NCI-H2107 treated with DMSO at 0.1 percent for 48 hours (cell line): ENCODE data around the gene ALDH16A1.
A peak's percentile ranks its signal among the peaks of the same experiment; 100 is the strongest.
"Not testable (repeated sequence)": the region's sequence is repeated elsewhere in the genome, so short reads cannot be mapped to it uniquely, and the experiment has no call there.

Experiments
- DNase-seq: peaks from one replicate; lab custom pipeline; 2025; ENCODE audit not compliant: unreplicated experiment; lab: John Stamatoyannopoulos, UW

The ALDH16A1 gene

GRCh38 chr19:49461656-49462055 is 8.6 kb downstream of the ALDH16A1 start:
- no peak for DNase-seq

- DNase-seq, result no peak
These were observed 9.5 kb downstream of the ALDH16A1 start for GRCh38 chr19:49462492-49462891.

GRCh38 chr19:49463960-49464740 is 11.1 kb downstream of the ALDH16A1 start:
- DNase-seq, result no peak

- DNase-seq, result no peak
These were observed 12.3 kb downstream of the ALDH16A1 start for GRCh38 chr19:49465371-49465770.

- no peak for DNase-seq
These were observed 15.2 kb downstream of the ALDH16A1 start for GRCh38 chr19:49468199-49468598.

GRCh38 chr19:49468746-49469447 is 15.9 kb downstream of the ALDH16A1 start:
- DNase-seq, result peak; percentile 18

- DNase-seq, result no peak
These were observed 17.0 kb downstream of the ALDH16A1 start for GRCh38 chr19:49469828-49470614.

- no peak for DNase-seq
These were observed 17.6 kb downstream of the ALDH16A1 start for GRCh38 chr19:49470615-49470978.

- no peak for DNase-seq
These were observed 19.9 kb downstream of the ALDH16A1 start for GRCh38 chr19:49472936-49473335.

GRCh38 chr19:49473501-49473867 is 20.5 kb downstream of the ALDH16A1 start:
- not testable (repeated sequence) for DNase-seq

- peak; percentile 82 for DNase-seq
These were observed 21.0 kb downstream of the ALDH16A1 start, which contains the start of gene FLT3LG for GRCh38 chr19:49473868-49474541. Gene FLT3LG (plus strand): TSS chr19:49474215. CDS start chr19:49474640, 425 bp downstream.

- DNase-seq, result no peak
These were observed 21.5 kb downstream of the ALDH16A1 start for GRCh38 chr19:49474542-49474924.

GRCh38 chr19:49475191-49475917 is 22.3 kb downstream of the ALDH16A1 start:
- no peak for DNase-seq

- DNase-seq, result no peak
These were observed 23.2 kb downstream of the ALDH16A1 start for GRCh38 chr19:49475995-49476880.

- DNase-seq, result no peak
These were observed 27.1 kb downstream of the ALDH16A1 start for GRCh38 chr19:49479975-49480628.

GRCh38 chr19:49481020-49481683 is 28.1 kb downstream of the ALDH16A1 start:
- no peak for DNase-seq

GRCh38 chr19:49486232-49486631 is 33.2 kb downstream of the ALDH16A1 start:
- DNase-seq, result no peak

- no peak for DNase-seq
These were observed 33.8 kb downstream of the ALDH16A1 start for GRCh38 chr19:49486710-49487276.
